NB4 (cell line): ENCODE results near the gene HSPE1.

Source experiments
- CTCF ChIP-seq: IDR thresholded peaks from one replicate; pipeline ENCODE4 v1.5.1; 2012; ENCODE audit warnings: low read depth, low read length
- MAX ChIP-seq: IDR thresholded peaks from 2 replicates; pipeline ENCODE4 v1.6.1; 2011; ENCODE audit warnings: low read depth, low read length

- no peak for TF ChIP-seq CTCF
- TF ChIP-seq MAX = no peak
Measured at GRCh38 chr2:197455428-197455827, 44.8 kb upstream of the HSPE1 start.
